Posterior cingulate gyrus (tissue), 11 donors: ENCODE results near the gene OR1J2.
A peak's percentile ranks its signal among the peaks of the same experiment; 100 is the strongest.
"Not testable (repeated sequence)": the region's sequence is repeated elsewhere in the genome, so short reads cannot be mapped to it uniquely, and the experiment has no call there.

Experiments
- DNase-seq, 10 donors: peaks; one replicate each; pipeline versions ENCODE4 v3.0.0 to v3.0.0-alpha.2; 2020 to 2021; ENCODE audit warnings: mixed read lengths in 3 of 10
- intact Hi-C: fragments of 100-400 bp; cut with DNase I; formaldehyde crosslinking; loops from one replicate; pipeline ENCODE4 v1.15.1; 2023

OR1J2 gene, protein sequence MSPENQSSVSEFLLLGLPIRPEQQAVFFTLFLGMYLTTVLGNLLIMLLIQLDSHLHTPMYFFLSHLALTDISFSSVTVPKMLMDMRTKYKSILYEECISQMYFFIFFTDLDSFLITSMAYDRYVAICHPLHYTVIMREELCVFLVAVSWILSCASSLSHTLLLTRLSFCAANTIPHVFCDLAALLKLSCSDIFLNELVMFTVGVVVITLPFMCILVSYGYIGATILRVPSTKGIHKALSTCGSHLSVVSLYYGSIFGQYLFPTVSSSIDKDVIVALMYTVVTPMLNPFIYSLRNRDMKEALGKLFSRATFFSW

GRCh38 chr9:122510502-122510901 is at the start of gene OR1J2:
TSS of gene OR1J2 (plus strand) at chr9:122510802. CDS start at chr9:122510802, 0 bp downstream.
- DNase-seq = no peak
- intact Hi-C loops = no loop called here

DNA sequence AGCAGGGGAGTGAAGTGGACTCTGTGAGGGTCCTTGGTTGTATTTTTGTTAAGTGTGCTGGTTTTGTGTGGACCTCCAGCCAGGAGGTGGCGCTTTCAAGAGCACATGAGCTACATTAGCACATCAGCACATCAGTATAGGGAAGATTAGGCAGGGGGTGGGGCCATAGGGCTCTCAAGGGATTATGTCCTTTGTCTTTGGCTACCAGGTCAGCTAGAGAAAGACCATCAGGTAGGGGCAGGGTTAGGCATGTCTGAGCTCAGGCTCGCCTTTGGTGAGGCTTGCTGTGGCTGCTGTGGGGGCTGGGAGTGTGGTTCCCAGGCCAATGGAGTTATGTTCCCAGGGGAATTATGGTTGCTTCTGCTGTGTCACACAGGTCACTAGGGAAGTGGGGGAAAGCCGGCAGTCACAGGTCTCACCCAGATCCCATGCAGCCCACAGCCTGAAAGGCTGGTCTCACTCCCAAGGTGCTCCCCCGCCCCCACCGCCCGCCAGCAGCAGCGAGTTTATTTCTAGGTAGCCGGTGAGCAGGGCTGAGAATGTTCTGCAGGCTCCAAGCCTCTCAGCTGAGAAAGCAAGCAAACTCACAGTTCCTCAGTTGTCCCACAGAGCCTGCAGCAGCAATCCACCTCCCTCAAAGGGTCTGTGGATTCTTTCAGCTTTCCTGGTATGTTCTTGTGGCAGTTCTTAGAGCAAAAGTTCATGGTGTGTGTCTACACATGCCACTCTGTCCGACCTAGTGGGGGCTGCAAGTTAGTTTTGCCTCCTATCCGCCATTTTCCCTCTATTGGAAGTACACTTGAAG is 46.6 kb upstream of the OR1J2 start:
- peak in 1 of 10 donors; percentile 57 for DNase-seq
- intact Hi-C loops = no loop called here

DNA sequence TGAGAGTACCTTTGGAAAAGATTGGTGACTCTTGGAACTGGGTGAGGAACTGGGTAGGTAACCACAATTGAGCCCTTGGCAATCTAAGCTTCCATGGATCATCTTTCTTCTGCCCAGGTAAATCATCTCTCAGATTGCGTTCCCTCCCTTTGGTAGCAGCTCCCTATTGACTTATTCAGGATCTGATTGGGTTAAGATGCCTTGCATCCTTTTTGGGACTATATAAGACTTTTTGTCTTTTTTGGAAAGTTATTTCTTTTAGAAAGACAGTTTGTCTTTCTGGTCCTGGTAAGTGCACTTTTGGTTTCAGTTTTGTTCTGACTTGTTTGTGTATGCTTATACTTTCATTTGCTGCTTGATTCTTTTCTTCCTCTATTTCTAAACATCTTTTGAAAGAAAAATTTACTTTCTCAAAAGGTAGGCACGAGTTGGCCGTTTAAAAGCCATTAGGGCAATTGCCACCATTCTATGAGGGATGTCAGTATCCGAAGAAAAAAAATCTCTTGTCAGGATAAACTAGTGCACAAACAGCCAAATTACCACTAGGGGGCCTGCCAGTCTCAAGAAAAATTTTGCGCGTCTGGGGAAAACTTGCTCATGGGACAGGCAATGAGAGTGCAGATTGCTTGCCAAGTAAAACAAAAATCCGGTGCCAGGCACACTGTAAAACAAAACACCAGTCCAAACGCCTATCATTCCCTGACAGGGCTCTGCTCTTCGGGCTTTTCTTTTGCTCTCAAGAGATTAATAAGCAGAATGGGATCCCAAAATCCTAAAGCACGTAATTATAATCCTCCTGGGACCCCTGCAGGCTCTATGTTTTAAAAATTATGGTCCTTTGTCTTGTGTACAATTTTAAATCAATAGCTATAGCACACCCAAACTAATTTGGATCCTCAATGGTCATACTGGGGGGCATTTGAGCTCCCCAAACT is 45.7 kb upstream of the OR1J2 start:
- peak; percentile 40 to 93 (median 70) for DNase-seq
- intact Hi-C loops = loop anchor here (1.0 kb wide), 2 partner anchors 345 to 885 kb away; no protein-coding TSS in a partner anchor

- intact Hi-C loops = no loop called here
- DNase-seq = no peak
Observed at GRCh38 chr9:122466456-122466855, 44.1 kb upstream of the OR1J2 start.

DNA sequence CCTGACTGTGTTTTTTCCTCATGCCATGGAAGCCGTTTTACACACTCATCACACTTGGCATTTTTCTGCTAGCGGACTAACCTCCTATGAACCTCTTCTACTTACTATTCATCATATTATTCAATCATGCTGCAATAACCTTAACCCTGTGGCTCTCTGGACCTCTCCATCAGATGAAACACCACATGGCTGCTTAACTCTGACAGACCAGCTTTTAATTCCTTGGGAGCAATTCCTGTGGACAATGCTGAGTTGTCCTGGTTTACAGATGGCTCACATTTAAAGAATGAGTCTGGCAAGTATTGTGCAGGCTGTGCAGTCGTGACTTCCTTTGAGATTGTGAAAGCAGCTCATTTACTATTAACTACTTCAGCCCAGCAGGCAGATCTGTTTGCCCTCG is 41.9 kb upstream of the OR1J2 start:
- intact Hi-C loops = no loop called here
- DNase-seq = no peak

DNA sequence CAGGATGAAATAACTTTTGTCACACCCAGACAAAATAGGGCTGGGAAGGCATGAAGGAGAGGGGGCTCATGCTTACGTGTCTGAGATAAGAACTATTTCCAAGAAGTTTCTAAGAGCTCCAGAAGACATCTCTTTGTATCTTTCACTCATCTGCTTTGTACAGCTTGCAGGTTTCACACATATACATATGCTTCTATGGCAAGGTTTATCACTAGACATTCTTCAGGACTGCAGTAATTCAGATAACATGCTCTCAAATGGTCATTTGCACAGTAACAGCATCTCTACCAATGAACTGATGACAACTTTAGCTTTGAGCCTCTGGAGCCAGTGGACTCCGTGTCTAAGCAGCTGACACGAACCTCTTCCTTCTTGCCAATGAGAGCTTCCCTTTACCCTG is 36.0 kb upstream of the OR1J2 start:
- intact Hi-C loops = no loop called here
- DNase-seq = no peak

DNA sequence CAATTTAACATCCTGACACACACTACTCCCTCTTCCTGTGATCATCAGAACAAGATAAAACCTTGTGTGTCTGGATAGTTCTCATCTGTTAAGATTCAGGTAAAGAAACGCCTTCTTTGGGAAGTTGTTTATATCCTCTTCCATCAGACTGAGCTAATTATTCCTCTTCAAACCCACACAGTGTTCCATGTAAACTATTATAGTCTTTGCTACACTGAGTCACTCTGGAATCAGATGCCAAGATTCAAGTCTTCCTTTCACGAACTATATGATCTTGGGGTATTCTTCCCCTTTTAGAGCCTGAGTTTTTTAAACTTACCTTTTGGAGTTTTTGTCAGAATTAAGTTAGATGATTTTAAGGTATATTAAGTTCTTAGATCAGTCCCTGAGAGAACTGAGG is 34.9 kb upstream of the OR1J2 start:
- intact Hi-C loops = no loop called here
- DNase-seq = no peak

DNA sequence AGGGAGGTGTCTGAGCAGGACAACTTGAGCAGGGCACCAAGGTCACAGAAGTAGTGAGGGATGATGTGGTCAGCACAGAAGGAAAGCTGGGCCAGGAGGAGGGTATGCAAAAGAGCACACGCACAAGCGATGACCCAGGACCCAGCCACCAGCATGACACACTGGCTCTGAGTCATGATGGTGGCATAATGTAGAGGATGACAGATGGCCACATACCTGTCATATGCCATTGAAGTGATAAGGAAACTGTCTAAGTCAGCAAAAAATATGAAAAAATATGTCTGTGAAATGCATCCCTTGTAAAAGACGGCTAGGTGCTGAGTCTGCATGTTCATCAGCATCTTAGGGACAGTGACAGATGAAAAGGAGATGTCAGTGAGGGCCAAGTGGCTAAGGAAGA is 33.3 kb upstream of the OR1J2 start:
- no peak for DNase-seq
- intact Hi-C loops = no loop called here

DNA sequence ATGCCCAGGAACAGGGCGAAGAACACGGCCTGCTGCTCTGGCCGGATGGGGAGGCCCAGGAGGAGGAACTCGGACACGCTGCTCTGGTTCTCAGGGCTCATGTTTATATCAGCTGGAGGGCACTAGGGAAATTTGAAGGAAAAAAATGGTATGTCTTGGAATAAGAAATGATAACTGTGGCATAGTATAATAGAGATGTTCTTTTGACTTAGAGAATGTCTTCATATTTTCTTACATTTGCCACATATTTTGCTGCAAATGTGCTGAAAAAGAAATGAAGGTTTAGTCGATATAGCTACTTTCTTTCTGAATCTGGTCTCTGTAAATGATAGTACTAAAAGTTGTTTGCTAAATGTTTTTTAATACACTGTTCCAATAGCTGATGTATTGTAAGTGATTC is 32.8 kb upstream of the OR1J2 start, which contains the start of gene OR1J1:
OR1J1 (minus strand) TSS at position 101 of the 400 bp plus-strand sequence; CDS start at position 101, 0 bp downstream.
- intact Hi-C loops = no loop called here
- DNase-seq = no peak

DNA sequence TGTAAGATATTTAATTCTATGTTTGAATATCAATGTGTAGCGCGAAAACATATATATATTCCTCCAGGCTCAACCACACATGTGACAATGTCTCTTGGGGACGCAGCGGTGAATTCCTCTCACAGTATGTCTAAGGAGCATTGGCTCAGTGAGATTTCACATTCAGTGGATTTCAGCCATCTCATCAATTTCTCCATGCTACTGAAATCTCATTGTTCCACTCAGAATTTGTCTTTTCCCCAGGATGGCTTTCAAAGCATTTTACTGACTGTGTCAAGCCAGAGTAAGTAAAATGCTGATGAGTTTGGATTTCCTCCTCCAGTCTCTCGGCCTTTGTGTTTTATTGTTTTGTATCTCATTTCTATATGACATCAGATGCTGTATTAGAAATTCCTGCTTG is 31.5 kb upstream of the OR1J2 start:
- DNase-seq = no peak
- intact Hi-C loops = no loop called here

DNA sequence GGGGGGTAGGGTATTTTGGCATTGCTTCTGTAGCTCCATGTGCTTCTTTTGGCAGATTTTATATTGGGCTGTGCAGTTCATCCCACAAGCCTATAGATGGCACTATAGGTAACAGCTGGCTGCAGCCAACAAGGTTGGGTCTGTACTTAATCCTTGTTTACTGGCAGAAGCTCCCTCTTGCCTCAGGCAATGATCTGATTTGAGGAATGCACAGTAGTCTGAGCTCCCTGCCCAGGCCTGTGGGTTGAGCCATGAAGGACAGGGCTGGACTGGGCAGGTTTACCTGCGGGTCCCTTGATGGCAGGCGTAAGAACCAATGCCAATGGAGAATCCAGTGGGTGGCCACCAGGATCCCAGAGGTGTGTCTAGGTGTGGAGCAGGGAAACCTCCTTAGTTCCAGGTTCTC is 11.7 kb upstream of the OR1J2 start:
- intact Hi-C loops = no loop called here
- DNase-seq = no peak

DNA sequence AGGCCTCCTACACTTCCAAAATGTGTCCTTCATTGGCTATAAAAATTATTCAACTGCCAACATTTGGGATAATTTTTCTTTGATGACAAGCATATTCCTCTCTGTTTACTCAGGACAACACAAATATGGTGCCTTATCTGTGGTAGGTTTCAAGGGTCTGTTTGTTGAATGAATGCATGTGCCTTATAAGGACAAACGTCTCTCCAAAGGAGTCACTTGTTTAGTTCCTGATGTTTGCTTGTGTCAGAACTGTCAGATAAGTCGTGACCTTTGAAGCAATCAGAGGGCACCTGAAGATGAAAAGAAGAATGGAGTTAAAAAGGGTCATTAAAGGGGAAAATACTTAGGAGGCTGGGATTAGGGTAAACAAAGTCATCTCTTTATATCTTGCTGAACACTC is 3.6 kb upstream of the OR1J2 start:
- DNase-seq = no peak
- intact Hi-C loops = no loop called here

GRCh38 chr9:122518226-122518625 is 7.6 kb downstream of the OR1J2 start:
- DNase-seq = no peak
- intact Hi-C loops = no loop called here

DNA sequence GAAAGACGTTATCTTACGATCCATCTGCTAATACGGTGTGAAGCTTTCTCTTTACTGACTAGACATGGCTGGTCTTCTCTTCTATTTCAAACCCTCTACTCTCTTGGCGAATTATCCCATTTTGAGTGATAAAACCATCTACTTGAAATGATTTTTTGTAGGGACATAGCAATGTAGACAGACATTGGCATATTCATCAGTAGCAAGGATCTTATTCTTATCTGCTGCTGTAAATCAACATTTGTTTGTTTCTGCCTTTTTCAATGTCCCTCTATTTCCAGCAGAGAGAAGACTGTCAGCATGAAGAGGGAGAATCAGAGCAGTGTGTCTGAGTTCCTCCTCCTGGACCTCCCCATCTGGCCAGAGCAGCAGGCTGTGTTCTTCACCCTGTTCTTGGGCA is 8.2 kb downstream of the OR1J2 start, which contains the start of gene OR1J4:
OR1J4 (plus strand) TSS at position 301 of the 400 bp plus-strand sequence; CDS start at position 301, 0 bp downstream.
- intact Hi-C loops = no loop called here
- no peak for DNase-seq

GRCh38 chr9:122519376-122519775 is 8.8 kb downstream of the OR1J2 start:
- no peak for DNase-seq
- intact Hi-C loops = no loop called here

GRCh38 chr9:122526602-122527001 is 16.0 kb downstream of the OR1J2 start:
- intact Hi-C loops = no loop called here
- no peak for DNase-seq

- intact Hi-C loops = no loop called here
Observed at GRCh38 chr9:122527193-122527592, 16.6 kb downstream of the OR1J2 start, which contains the start of gene OR1N1. TSS of gene OR1N1 (minus strand) at chr9:122527293. CDS start at chr9:122527293, 0 bp downstream.

GRCh38 chr9:122531157-122531556 is 20.6 kb downstream of the OR1J2 start:
- intact Hi-C loops, DNase-seq: not testable (repeated sequence)

More at GRCh38 chr9:122527193-122527592, 16.6 kb downstream of the OR1J2 start, which contains the start of gene OR1N1:
- no peak for DNase-seq

- DNase-seq = no peak
- intact Hi-C loops = no loop called here
Observed at GRCh38 chr9:122536134-122536533, 25.5 kb downstream of the OR1J2 start.

DNA sequence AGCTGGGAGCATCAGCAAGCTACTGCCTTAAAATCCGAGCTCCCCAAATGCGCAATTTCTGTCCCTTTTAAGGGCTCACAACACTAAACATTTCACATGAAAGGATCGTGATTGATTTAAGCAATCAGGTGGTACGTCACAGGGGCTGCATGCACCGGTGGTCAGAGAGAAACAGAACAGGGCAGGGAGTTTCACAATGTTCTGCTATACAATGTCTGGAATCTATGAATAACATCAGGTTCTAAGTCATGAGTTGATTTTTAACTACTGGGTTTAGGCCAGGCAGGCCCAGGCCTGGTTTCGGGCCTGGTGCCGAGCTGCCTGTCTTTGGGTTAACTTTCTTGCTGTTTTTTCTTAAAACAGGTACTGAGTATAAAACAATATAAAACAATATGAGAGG is 26.5 kb downstream of the OR1J2 start:
- intact Hi-C loops, DNase-seq: not testable (repeated sequence)
